ENCODE measurements around the gene RASSF3. TPM values are rescaled to one million over a fixed set of nuclear protein-coding genes. Genes with fewer than 3 reads are reported as not detected.
A peak's percentile ranks its signal among the peaks of the same experiment; 100 is the strongest.

Gene RASSF3
- total and polyA plus RNA-seq, 12 donors, result 21.7 to 75.8 (median 39.5) TPM

GRCh38 chr12:64699504-64700115, 89.3 kb downstream of the RASSF3 start:
- Histone ChIP-seq H3K27me3 (no peaks in the 10 kb centered on the region), H3K9me3 (replicated peaks in 1 of 3) (no peaks in the 10 kb centered on the region), H3K27ac (no peak overlapping the region), H3K4me3 (no peak overlapping the region), H3K4me1 (replicated peaks in 1 of 2) (peaks cover 0 to 5% of the 10 kb centered on the region in 2 donors), H3K36me3 (replicated peaks in 1 of 2) (peaks cover 0 to 11% of the 10 kb centered on the region in 2 donors)
- 57 to 79% (median 75%) methylated on average over 12 of the region's 12 CpGs for WGBS, 4 donors
- DNase-seq, result peak in 2 of 7 donors; percentile 40 to 42
- intact Hi-C loops (cut with DNase I), result loop anchor here (5.0 to 10.0 kb wide), 3 partner anchors 95 to 152 kb away; no protein-coding TSS in a partner anchor
- TF ChIP-seq CTCF (IDR thresholded peaks at IDR 0.05), result no peak
- TF ChIP-seq POLR2A (IDR thresholded peaks at IDR 0.05), result no peak

DNA sequence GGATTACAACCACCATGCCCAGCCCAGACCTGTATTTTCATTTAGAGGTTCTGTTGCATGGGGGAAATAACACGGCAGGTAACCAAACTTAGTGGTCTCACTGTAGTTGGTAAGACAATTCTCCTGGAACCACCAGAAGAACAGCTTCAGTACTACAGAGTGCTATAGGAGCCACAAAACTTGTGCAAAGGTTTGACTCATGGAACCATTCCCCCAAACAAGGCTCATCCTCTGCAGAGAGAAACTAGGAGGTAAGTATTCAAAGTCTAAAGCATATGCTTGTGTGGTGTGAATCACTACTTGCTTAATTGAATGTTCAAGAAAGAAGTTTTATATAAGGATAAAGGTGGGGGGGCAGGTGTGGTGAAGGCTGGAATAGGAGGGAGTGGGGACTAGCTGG, 90.2 kb downstream of the RASSF3 start:
- no peaks in the 10 kb centered on the region for H3K9me3 ChIP-seq (replicated peaks in 1 of 3)
- no peak overlapping the region for H3K27ac ChIP-seq
- no peak for DNase-seq
- peaks cover 0 to 2% of the 10 kb centered on the region in 2 donors for H3K36me3 ChIP-seq (replicated peaks in 1 of 2)
- WGBS, 4 donors, result 80 to 94% (median 88%) methylated on average over 1 of the region's 1 CpG
- peaks cover 0 to 5% of the 10 kb centered on the region in 2 donors for H3K4me1 ChIP-seq (replicated peaks in 1 of 2)
- intact Hi-C loops (cut with DNase I), result no loop called here
- no peak overlapping the region for H3K4me3 ChIP-seq
- no peak for TF ChIP-seq CTCF (IDR thresholded peaks at IDR 0.05)
- no peak for TF ChIP-seq POLR2A (IDR thresholded peaks at IDR 0.05)
- H3K27me3 ChIP-seq, result no peaks in the 10 kb centered on the region

- 54 to 82% (median 70%) methylated on average over 5 of the region's 5 CpGs for WGBS, 4 donors
- Histone ChIP-seq H3K9me3 (replicated peaks in 1 of 3) (no peaks in the 10 kb centered on the region), H3K27me3 (no peaks in the 10 kb centered on the region), H3K4me3 (no peak overlapping the region), H3K4me1 (replicated peaks in 1 of 2) (peaks cover 0 to 7% of the 10 kb centered on the region in 2 donors), H3K27ac (no peak overlapping the region), H3K36me3 (replicated peaks in 1 of 2) (no peaks in the 10 kb centered on the region)
- DNase-seq, result peak in 1 of 7 donors; percentile 42
- intact Hi-C loops (cut with DNase I), result no loop called here
- no peak for TF ChIP-seq CTCF (IDR thresholded peaks at IDR 0.05)
- no peak for TF ChIP-seq POLR2A (IDR thresholded peaks at IDR 0.05)
Observed at GRCh38 chr12:64701283-64701682, 91.0 kb downstream of the RASSF3 start.

GRCh38 chr12:64706306-64706705, 96.0 kb downstream of the RASSF3 start:
- 37 to 49% (median 44%) methylated on average over 3 of the region's 3 CpGs for WGBS, 4 donors

More at GRCh38 chr12:64706306-64706705, 96.0 kb downstream of the RASSF3 start:
- Histone ChIP-seq H3K4me1 (replicated peaks in 1 of 2) (peaks cover 0 to 6% of the 10 kb centered on the region in 2 donors), H3K9me3 (replicated peaks in 1 of 3) (no peaks in the 10 kb centered on the region), H3K4me3 (no peak overlapping the region), H3K36me3 (replicated peaks in 1 of 2) (no peaks in the 10 kb centered on the region), H3K27ac (peak overlapping the region in 1 of 5 donors; percentile 27), H3K27me3 (no peaks in the 10 kb centered on the region)
- intact Hi-C loops (cut with DNase I), result no loop called here
- no peak for TF ChIP-seq POLR2A (IDR thresholded peaks at IDR 0.05)
- TF ChIP-seq CTCF (IDR thresholded peaks at IDR 0.05), result no peak
- DNase-seq, result no peak

Measured in adrenal gland (tissue), 12 donors.